Hepatocyte (in vitro differentiated cells): ENCODE results near the gene PLAAT5. TPM values are rescaled to one million over a fixed set of nuclear protein-coding genes. Genes with fewer than 3 reads are reported as not detected.
A peak's percentile ranks its signal among the peaks of the same experiment; 100 is the strongest.

Experiments
- DNase-seq: peaks from one replicate; pipeline ENCODE4 v3.0.0-alpha.2; 2016; ENCODE audit warnings: low spot score
- H2AFZ ChIP-seq: fragments of 200-600 bp; sonication (generic); 2 replicates; pipeline ENCODE4 v1.6.0; 2016; ENCODE audit warnings: antibody characterized with exemption, mild to moderate bottlenecking
- H3K27ac ChIP-seq: fragments of 200-600 bp; sonication (generic); 2 replicates; pipeline ENCODE4 v1.5.1; 2016; ENCODE audit warnings: mild to moderate bottlenecking
- H3K27me3 ChIP-seq: fragments of 200-600 bp; sonication (generic); 2 replicates; pipeline ENCODE4 v1.6.1; 2016
- H3K36me3 ChIP-seq: fragments of 200-600 bp; sonication (generic); replicated peaks from 2 replicates; pipeline ENCODE4 v1.5.1; 2016; ENCODE audit warnings: low read depth; ENCODE audit not compliant: insufficient read depth
- H3K4me1 ChIP-seq: fragments of 200-600 bp; sonication (generic); 2 replicates; pipeline ENCODE4 v1.5.1; 2016; ENCODE audit warnings: mild to moderate bottlenecking, moderate library complexity; ENCODE audit not compliant: insufficient read depth
- H3K4me2 ChIP-seq: fragments of 200-600 bp; sonication (generic); 2 replicates; pipeline ENCODE4 v1.6.0; 2016
- H3K4me3 ChIP-seq: fragments of 200-600 bp; sonication (generic); 2 replicates; pipeline ENCODE4 v1.5.1; 2016; ENCODE audit warnings: mild to moderate bottlenecking
- H3K79me2 ChIP-seq: fragments of 200-600 bp; sonication (generic); 2 replicates; pipeline ENCODE4 v1.6.0; 2017; ENCODE audit warnings: mild to moderate bottlenecking
- H3K9me2 ChIP-seq: fragments of 200-600 bp; sonication (generic); replicated peaks from 2 replicates; pipeline ENCODE4 v1.6.0; 2017; ENCODE audit warnings: mild to moderate bottlenecking; ENCODE audit not compliant: insufficient read depth
- H3K9me3 ChIP-seq: fragments of 200-600 bp; sonication (generic); 2 replicates; pipeline ENCODE4 v1.5.1; 2016; ENCODE audit warnings: low read depth, mild to moderate bottlenecking
- H4K20me1 ChIP-seq: fragments of 200-600 bp; sonication (generic); 2 replicates; pipeline ENCODE4 v1.6.0; 2016; ENCODE audit warnings: mild to moderate bottlenecking; ENCODE audit not compliant: insufficient read depth, poor library complexity, severe bottlenecking
- CTCF ChIP-seq: fragments of 200-600 bp; sonication (generic); IDR thresholded peaks from 2 replicates; pipeline ENCODE4 v1.5.1; 2016; ENCODE audit warnings: antibody characterized with exemption, mild to moderate bottlenecking; ENCODE audit not compliant: poor library complexity
- EZH2 ChIP-seq: fragments of 200-600 bp; sonication (generic); IDR thresholded peaks from 2 replicates; pipeline ENCODE4 v1.6.1; 2016; ENCODE audit warnings: antibody characterized with exemption, mild to moderate bottlenecking, borderline replicate concordance
- EZH2phosphoT487 ChIP-seq: fragments of 200-600 bp; sonication (generic); IDR thresholded peaks from one replicate; pipeline ENCODE4 v1.6.1; 2018; ENCODE audit warnings: antibody characterized with exemption, mild to moderate bottlenecking, low read depth, moderate library complexity; ENCODE audit not compliant: unreplicated experiment, severe bottlenecking
- WGBS: methylation state at CpG from one replicate; pipeline ENCODE4 v1.1.6; 2016; ENCODE audit warnings: low lambda C conversion rate; ENCODE audit errors: missing lambda C conversion rate; 5-methylcytosine and 5-hydroxymethylcytosine counted together
- polyA plus RNA-seq: library from polyadenylated mRNA; unstranded; fragments of >200 nt; fragmentation: Nextera tagmentation; extraction: Ambion mirVana; gene quantifications from 2 replicates; pipeline ENCODE4 v1.2.1, GENCODE V29; 2016
- total RNA-seq: library from RNA; depleted of rRNA; stranded (reverse); fragments of >200 nt; gene quantifications from 2 replicates; pipeline ENCODE4 v1.2.3, GENCODE V29; 2014

Gene PLAAT5
- total and polyA plus RNA-seq, 2 experiments from 2014 or later = 0.95 to 1.6 TPM

- no peak overlapping the region for H3K4me3 ChIP-seq
- peaks cover 3% of the 10 kb centered on the region for H3K9me3 ChIP-seq
- DNase-seq = no peak
- H3K36me3 ChIP-seq = no peaks in the 10 kb centered on the region
- H3K79me2 ChIP-seq = no peaks in the 10 kb centered on the region
- no peak overlapping the region for H2AFZ ChIP-seq
- no peaks in the 10 kb centered on the region for H4K20me1 ChIP-seq
- no peaks in the 10 kb centered on the region for H3K9me2 ChIP-seq
- H3K27ac ChIP-seq = no peak overlapping the region
- peaks cover 5% of the 10 kb centered on the region for H3K27me3 ChIP-seq
- H3K4me2 ChIP-seq = no peak overlapping the region
- H3K4me1 ChIP-seq = peaks cover 8% of the 10 kb centered on the region
- WGBS = 87% methylated on average over 6 of the region's 6 CpGs
- TF ChIP-seq CTCF = no peak
- TF ChIP-seq EZH2phosphoT487 = no peak
These were observed 4.0 kb upstream of the PLAAT5 start for GRCh38 chr11:63494975-63495374.

- peaks cover 3% of the 10 kb centered on the region for H3K9me3 ChIP-seq
- no peaks in the 10 kb centered on the region for H3K36me3 ChIP-seq
- no peaks in the 10 kb centered on the region for H3K9me2 ChIP-seq
- TF ChIP-seq EZH2phosphoT487 = no peak
- no peak for TF ChIP-seq EZH2
- no peak for TF ChIP-seq CTCF
- H2AFZ ChIP-seq = no peak overlapping the region
- no peak overlapping the region for H3K4me2 ChIP-seq
- no peak overlapping the region for H3K4me3 ChIP-seq
- no peak overlapping the region for H3K27ac ChIP-seq
- H3K79me2 ChIP-seq = no peaks in the 10 kb centered on the region
- no peak for DNase-seq
- no peaks in the 10 kb centered on the region for H4K20me1 ChIP-seq
- peaks cover 8% of the 10 kb centered on the region for H3K4me1 ChIP-seq
- 91% methylated on average over 1 of the region's 1 CpG for WGBS
- H3K27me3 ChIP-seq = peaks cover 5% of the 10 kb centered on the region
These were observed 2.2 kb upstream of the PLAAT5 start for GRCh38 chr11:63493127-63493526.

GRCh38 chr11:63492441-63492840 lies 1.5 kb upstream of the PLAAT5 start:
- no peak for TF ChIP-seq CTCF
- no peak for TF ChIP-seq EZH2phosphoT487
- TF ChIP-seq EZH2 = no peak
- Histone ChIP-seq H3K79me2 (no peaks in the 10 kb centered on the region), H4K20me1 (no peaks in the 10 kb centered on the region), H3K4me2 (peak overlapping the region; percentile 94), H3K36me3 (no peaks in the 10 kb centered on the region), H3K4me1 (peaks cover 8% of the 10 kb centered on the region), H3K27me3 (peaks cover 5% of the 10 kb centered on the region), H3K9me2 (no peaks in the 10 kb centered on the region), H3K4me3 (no peak overlapping the region), H2AFZ (no peak overlapping the region), H3K27ac (peak overlapping the region; percentile 16), H3K9me3 (peaks cover 3% of the 10 kb centered on the region)
- DNase-seq = no peak
- 94% methylated on average over 1 of the region's 1 CpG for WGBS
